CD14-positive monocyte (primary cell): ENCODE data around the gene MED17. TPM values are rescaled to one million over a fixed set of nuclear protein-coding genes. Genes with fewer than 3 reads are reported as not detected.

ENCODE experiments used
- DNase-seq, 3 donors: peaks; one replicate each; pipeline ENCODE4 v3.0.0-alpha.2; 2011 to 2022
- H2AFZ ChIP-seq: 2 replicates; pipeline ENCODE4 v1.6.0; 2012; ENCODE audit warnings: mild to moderate bottlenecking, low read depth, low read length, inconsistent platforms; ENCODE audit not compliant: insufficient read depth, poor library complexity, severe bottlenecking
- H3K27ac ChIP-seq, 2 donors: 1 replicate in 1 of 2; 2 replicates in 1 of 2; pipeline ENCODE4 v1.5.1; 2012 to 2013; ENCODE audit warnings: low read length in 2 of 2, control low read depth in 1 of 2, inconsistent platforms in 1 of 2, low read depth in 1 of 2, mild to moderate bottlenecking in 1 of 2
- H3K27me3 ChIP-seq, 2 donors: one replicate each; pipeline versions ENCODE4 v1.6.0 to v1.6.1; 2011 to 2013; ENCODE audit warnings: low read length in 2 of 2; ENCODE audit not compliant: control insufficient read depth in 2 of 2, insufficient read depth in 2 of 2
- H3K36me3 ChIP-seq, 2 donors: replicated peaks in 1 of 2; 1 replicate in 1 of 2; 2 replicates in 1 of 2; pipeline versions ENCODE4 v1.5.1 to v1.6.1; 2012 to 2013; ENCODE audit warnings: low read length in 2 of 2, control low read depth in 1 of 2, inconsistent platforms in 1 of 2, mild to moderate bottlenecking in 1 of 2; ENCODE audit not compliant: insufficient read depth in 2 of 2, control insufficient read depth in 1 of 2
- H3K4me1 ChIP-seq, 2 donors: 1 replicate in 1 of 2; 2 replicates in 1 of 2; pipeline versions ENCODE4 v1.5.1 to v1.6.1; 2012 to 2013; ENCODE audit warnings: low read length in 2 of 2, control low read depth in 1 of 2, inconsistent platforms in 1 of 2, mild to moderate bottlenecking in 1 of 2, moderate library complexity in 1 of 2; ENCODE audit not compliant: insufficient read depth in 2 of 2, control insufficient read depth in 1 of 2
- H3K4me2 ChIP-seq: replicated peaks from 2 replicates; pipeline ENCODE3; 2012; ENCODE audit warnings: low read length, moderate library complexity, mild to moderate bottlenecking; ENCODE audit not compliant: poor library complexity, severe bottlenecking; ENCODE audit errors: extremely low read depth
- H3K4me3 ChIP-seq, 3 experiments: fragments of 200-600 bp in 1 of 3; sonication (generic) in 1 of 3; replicated peaks in 1 of 3; 1 replicate in 2 of 3; 2 replicates in 1 of 3; pipeline ENCODE4 v1.5.1; 2011 to 2013; ENCODE audit warnings: low read length in 3 of 3, mild to moderate bottlenecking in 3 of 3, control low read depth in 2 of 3, low read depth in 2 of 3, inconsistent platforms in 1 of 3, moderate library complexity in 1 of 3
- H3K79me2 ChIP-seq: 2 replicates; pipeline ENCODE4 v1.6.0; 2012; ENCODE audit warnings: mild to moderate bottlenecking, control low read depth, inconsistent platforms, low read length, moderate library complexity; ENCODE audit not compliant: insufficient read depth
- H3K9ac ChIP-seq: 2 replicates; pipeline ENCODE4 v1.6.0; 2017; ENCODE audit warnings: low read length, mild to moderate bottlenecking; ENCODE audit not compliant: insufficient read depth, poor library complexity, severe bottlenecking
- H3K9me3 ChIP-seq, 2 donors: replicated peaks in 1 of 2; 1 replicate in 1 of 2; 2 replicates in 1 of 2; pipeline versions ENCODE4 v1.5.1 to v1.6.1; 2012 to 2013; ENCODE audit warnings: low read length in 2 of 2, control low read depth in 1 of 2; ENCODE audit not compliant: control insufficient read depth in 1 of 2, insufficient read depth in 1 of 2
- H4K20me1 ChIP-seq: 2 replicates; pipeline ENCODE4 v1.6.0; 2012; ENCODE audit warnings: mild to moderate bottlenecking, low read length, control low read depth, moderate library complexity; ENCODE audit not compliant: insufficient read depth
- H3K27ac Mint-ChIP-seq, 7 donors: one replicate each; pipeline ENCODE4 v1.8.0; 2020; ENCODE audit warnings: mild to moderate bottlenecking in 7 of 7, mixed read lengths in 7 of 7, moderate library complexity in 6 of 7, inconsistent platforms in 2 of 7
- H3K27me3 Mint-ChIP-seq, 3 donors: one replicate each; pipeline ENCODE4 v1.8.0; 2021 to 2022; ENCODE audit warnings: low read depth in 3 of 3, mild to moderate bottlenecking in 3 of 3, mixed read lengths in 3 of 3, moderate library complexity in 3 of 3, inconsistent platforms in 1 of 3
- H3K36me3 Mint-ChIP-seq, 2 donors: one replicate each; pipeline ENCODE4 v1.8.0; 2020; ENCODE audit warnings: mixed read lengths in 2 of 2, inconsistent platforms in 1 of 2, mild to moderate bottlenecking in 1 of 2
- H3K4me1 Mint-ChIP-seq: one replicate; pipeline ENCODE4 v1.8.0; 2020; ENCODE audit warnings: mild to moderate bottlenecking, mixed read lengths
- H3K4me3 Mint-ChIP-seq, 2 donors: one replicate each; pipeline ENCODE4 v1.8.0; 2020; ENCODE audit warnings: mild to moderate bottlenecking in 2 of 2, mixed read lengths in 2 of 2, moderate library complexity in 1 of 2
- H3K9me3 Mint-ChIP-seq, 7 donors: one replicate each; pipeline ENCODE4 v1.8.0; 2020 to 2022; ENCODE audit warnings: mixed read lengths in 7 of 7, mild to moderate bottlenecking in 6 of 7, moderate library complexity in 6 of 7, inconsistent platforms in 2 of 7
- WGBS: methylation state at CpG from one replicate; pipeline ENCODE4 v1.1.5; 2013; ENCODE audit warnings: missing lambda C conversion rate; ENCODE audit not compliant: insufficient coverage; 5-methylcytosine and 5-hydroxymethylcytosine counted together
- intact Hi-C, 2 donors: fragments of 100-400 bp; cut with micrococcal nuclease; formaldehyde crosslinking; loops; one replicate each; pipeline versions ENCODE4 v1.15.0 to v1.15.1; 2023
- polyA plus RNA-seq, 3 donors: library from polyadenylated mRNA; depleted of rRNA in 1 of 3; unstranded in 2 of 3; stranded (reverse) in 1 of 3; fragments of 300-500 nt in 2 of 3; fragments of >200 nt in 1 of 3; fragmentation: Illumina TruSeq in 2 of 3; gene quantifications; 1 replicate in 2 of 3; 2 replicates in 1 of 3; pipeline ENCODE4 v1.2.3, GENCODE V29; 2012 to 2021
- TF ChIP-seq, protein P1 (sequence below): fragments of 200-600 bp; IDR thresholded peaks from one replicate; pipeline ENCODE4 v1.8.0; 2022; ENCODE audit warnings: antibody characterized with exemption, mild to moderate bottlenecking

The MED17 gene
- polyA plus RNA-seq, 3 donors, result 3.4 to 12.8 (median 4.4) TPM

DNA sequence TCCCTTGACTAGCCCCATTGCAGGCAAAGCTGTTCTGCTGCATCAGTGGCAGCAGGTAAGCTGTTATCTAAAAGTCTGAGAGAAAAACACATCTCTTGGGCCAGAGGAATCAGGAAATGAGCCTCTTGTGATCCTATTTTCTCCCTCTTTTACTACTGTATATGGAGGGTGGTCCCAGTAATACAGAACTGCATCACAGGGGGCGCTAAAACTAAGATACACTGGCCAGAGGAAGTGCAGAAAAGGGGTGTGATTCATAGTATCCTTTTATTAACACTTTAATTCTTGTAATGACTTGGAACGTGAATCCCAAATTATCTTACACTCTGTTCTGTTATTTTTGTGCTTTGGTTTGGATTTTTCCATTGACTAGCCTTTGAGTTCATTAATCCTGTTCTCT lies 8.8 kb upstream of the MED17 start:
- H2AFZ ChIP-seq, result no peak overlapping the region
- H4K20me1 ChIP-seq, result no peaks in the 10 kb centered on the region
- DNase-seq, result peak; percentile 4 to 13 (median 6)
- H3K4me1 ChIP-seq, result peaks cover 12 to 15% of the 10 kb centered on the region in 2 donors
- no peak overlapping the region for H3K27ac ChIP-seq
- H3K27ac Mint-ChIP-seq, result peak overlapping the region in 3 of 7 donors; percentile 63 to 86 (median 70)
- TF ChIP-seq, protein P1, sequence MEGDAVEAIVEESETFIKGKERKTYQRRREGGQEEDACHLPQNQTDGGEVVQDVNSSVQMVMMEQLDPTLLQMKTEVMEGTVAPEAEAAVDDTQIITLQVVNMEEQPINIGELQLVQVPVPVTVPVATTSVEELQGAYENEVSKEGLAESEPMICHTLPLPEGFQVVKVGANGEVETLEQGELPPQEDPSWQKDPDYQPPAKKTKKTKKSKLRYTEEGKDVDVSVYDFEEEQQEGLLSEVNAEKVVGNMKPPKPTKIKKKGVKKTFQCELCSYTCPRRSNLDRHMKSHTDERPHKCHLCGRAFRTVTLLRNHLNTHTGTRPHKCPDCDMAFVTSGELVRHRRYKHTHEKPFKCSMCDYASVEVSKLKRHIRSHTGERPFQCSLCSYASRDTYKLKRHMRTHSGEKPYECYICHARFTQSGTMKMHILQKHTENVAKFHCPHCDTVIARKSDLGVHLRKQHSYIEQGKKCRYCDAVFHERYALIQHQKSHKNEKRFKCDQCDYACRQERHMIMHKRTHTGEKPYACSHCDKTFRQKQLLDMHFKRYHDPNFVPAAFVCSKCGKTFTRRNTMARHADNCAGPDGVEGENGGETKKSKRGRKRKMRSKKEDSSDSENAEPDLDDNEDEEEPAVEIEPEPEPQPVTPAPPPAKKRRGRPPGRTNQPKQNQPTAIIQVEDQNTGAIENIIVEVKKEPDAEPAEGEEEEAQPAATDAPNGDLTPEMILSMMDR, result peak; percentile 13
- H3K36me3 Mint-ChIP-seq, result peaks cover 0 to 1% of the 10 kb centered on the region in 2 donors
- no CpG with 5 or more reads among the region's 2 CpGs for WGBS
- no peaks in the 10 kb centered on the region for H3K79me2 ChIP-seq
- H3K9ac ChIP-seq, result no peak overlapping the region
- H3K36me3 ChIP-seq, result no peaks in the 10 kb centered on the region
- no peaks in the 10 kb centered on the region for H3K27me3 Mint-ChIP-seq
- H3K27me3 ChIP-seq, result no peaks in the 10 kb centered on the region
- peaks cover 7 to 13% (median 10%) of the 10 kb centered on the region in 7 donors for H3K9me3 Mint-ChIP-seq
- H3K4me3 Mint-ChIP-seq, result no peak overlapping the region
- peaks cover 13% of the 10 kb centered on the region for H3K4me1 Mint-ChIP-seq
- intact Hi-C loops, result no loop called here
- no peak overlapping the region for H3K4me3 ChIP-seq
- H3K4me2 ChIP-seq, result no peak overlapping the region
- H3K9me3 ChIP-seq, result peaks cover 6 to 15% of the 10 kb centered on the region in 2 donors

- Histone ChIP-seq H3K36me3 (peaks cover 7 to 9% of the 10 kb centered on the region in 2 donors), H2AFZ (peak overlapping the region; percentile 92), H3K9ac (no peak overlapping the region), H3K4me1 (peaks cover 16 to 34% of the 10 kb centered on the region in 2 donors), H3K27me3 (no peaks in the 10 kb centered on the region), H3K4me3 (peak overlapping the region in 2 of 3 experiments; percentile 95 to 97), H3K4me2 (peak overlapping the region; percentile 93), H3K27ac (no peak overlapping the region), H3K9me3 (no peaks in the 10 kb centered on the region), H4K20me1 (peaks cover 40% of the 10 kb centered on the region), H3K79me2 (peaks cover 47% of the 10 kb centered on the region)
- H3K27me3 Mint-ChIP-seq, result no peaks in the 10 kb centered on the region
- H3K36me3 Mint-ChIP-seq, result peaks cover 2 to 19% of the 10 kb centered on the region in 2 donors
- TF ChIP-seq, protein P1, result no peak
- peak overlapping the region in 1 of 7 donors; percentile 89 for H3K27ac Mint-ChIP-seq
- intact Hi-C loops, result loop anchor here (5.0 kb wide), 2 partner anchors 41 to 546 kb away; partner anchors contain the start of genes C11orf54 (in 2 of the 2) and TAF1D (in 2 of the 2)
- H3K4me1 Mint-ChIP-seq, result peaks cover 33% of the 10 kb centered on the region
- H3K9me3 Mint-ChIP-seq, result peaks cover 0 to 4% (median 0%) of the 10 kb centered on the region in 7 donors
- peak overlapping the region; percentile 96 to 98 for H3K4me3 Mint-ChIP-seq
- 84% methylated on average over 3 of the region's 7 CpGs for WGBS
- no peak for DNase-seq
Observed at GRCh38 chr11:93783362-93783761, 720 bp upstream of the MED17 start.
